ENCODE data around the gene HINT1. TPM values are rescaled to one million over a fixed set of nuclear protein-coding genes. Genes with fewer than 3 reads are reported as not detected.
"Not testable (repeated sequence)": the region's sequence is repeated elsewhere in the genome, so short reads cannot be mapped to it uniquely, and the experiment has no call there.

HINT1 gene
- 293 TPM for polyA plus RNA-seq (2013, experiment 1 of 2; ENCODE audit: insufficient read length)
- polyA plus RNA-seq (2013, experiment 2 of 2; ENCODE audit: insufficient read length): 299 TPM

DNA sequence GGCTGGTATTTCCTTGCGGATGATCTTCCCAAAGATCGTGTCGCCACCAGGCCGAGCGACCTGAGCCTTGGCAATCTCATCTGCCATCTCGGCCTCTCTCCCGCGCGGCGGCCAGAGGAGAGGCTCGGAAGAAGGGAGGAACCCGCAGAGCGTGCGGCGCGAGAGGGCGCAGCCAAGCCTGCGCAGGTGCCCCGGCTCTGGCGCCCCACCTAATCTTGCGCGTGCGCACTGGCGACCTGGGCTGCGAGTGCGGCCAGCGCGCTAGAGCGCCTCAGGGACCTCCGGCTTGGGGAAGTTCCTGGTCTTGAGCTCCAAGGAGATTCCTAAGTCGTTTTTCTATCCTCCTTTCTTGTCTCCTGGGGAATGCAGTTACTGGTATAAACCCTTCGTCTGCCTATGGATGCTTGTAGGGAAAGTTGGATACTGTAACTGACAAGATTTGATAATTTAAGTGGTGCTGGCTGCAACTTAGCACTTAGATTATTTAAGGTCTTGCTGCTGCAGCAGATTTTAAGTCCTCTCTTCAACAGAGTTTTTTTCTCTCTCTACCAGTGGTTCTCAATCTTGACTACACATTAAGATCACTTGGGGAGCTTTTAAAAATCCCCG, at the start of gene HINT1:
HINT1 (minus strand) TSS at position 138 of the 609 bp plus-strand sequence; CDS start at position 87, 51 bp downstream.
- peak; percentile 86 for DNase-seq

GRCh38 chr5:131214609-131215227, 49.7 kb upstream of the HINT1 start:
- no peak for DNase-seq

DNA sequence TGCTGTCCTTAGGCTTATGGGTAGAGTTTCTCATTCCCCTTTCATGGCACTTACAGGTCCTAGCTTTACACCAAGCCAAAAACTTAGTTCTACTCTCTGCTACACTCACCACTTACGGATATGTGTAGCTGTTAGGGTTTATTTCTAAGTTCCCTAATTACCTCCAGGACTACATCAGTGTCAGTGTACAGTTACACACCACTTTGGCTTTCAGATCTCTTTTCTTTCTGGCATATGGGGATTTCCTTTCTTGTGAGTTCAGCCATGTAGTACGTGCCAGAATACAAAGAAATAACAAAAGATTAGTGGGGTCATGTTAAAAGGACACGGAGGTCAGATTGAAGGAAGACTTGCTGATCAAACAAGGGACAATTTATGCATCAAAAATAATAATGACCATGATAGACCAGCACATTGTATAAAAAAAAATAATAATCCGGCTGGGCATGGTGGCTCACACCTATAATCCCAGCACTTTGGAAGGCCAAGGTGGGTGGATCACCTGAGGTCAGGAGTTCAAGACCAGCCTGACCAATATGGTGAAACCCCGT, 47.5 kb upstream of the HINT1 start:
- DNase-seq: no peak

DNA sequence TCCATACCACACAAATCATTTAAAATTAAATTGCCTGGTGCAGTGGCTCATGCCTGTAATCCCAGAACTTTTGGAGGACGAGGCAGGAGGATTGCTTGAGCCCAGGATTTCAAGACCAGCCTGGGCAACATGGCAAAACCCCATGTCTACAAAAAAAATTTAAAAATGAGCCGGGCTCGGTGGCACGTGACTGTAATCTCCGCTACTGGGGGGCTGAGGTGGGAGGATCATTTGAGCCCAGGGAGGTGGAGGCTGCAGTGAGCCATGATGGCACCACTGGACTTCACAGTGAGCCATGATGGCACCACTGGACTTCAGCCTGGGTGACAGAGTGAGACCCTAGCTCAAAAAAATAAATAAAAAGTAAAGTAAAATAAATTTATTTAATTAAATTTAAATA, 46.6 kb upstream of the HINT1 start:
- no peak for DNase-seq

DNA sequence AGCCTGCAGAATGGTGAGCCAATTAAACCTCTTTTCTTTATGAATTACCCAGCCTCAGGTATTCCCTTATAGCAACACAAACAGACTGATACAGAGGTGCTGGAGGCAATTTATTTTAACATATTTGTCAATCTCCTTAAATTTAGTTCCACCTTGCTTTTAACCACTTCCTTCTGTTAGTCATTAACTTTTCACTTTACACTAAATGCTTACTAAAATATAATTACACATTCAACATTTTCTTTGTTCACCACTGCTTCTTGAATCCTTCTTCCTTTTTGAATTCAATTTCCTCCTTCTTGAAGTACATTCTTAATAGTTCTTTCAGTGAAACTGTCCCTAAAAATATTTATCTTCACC, 45.1 kb upstream of the HINT1 start:
- DNase-seq: no peak

GRCh38 chr5:131209506-131210150, 44.6 kb upstream of the HINT1 start:
- no peak for DNase-seq

GRCh38 chr5:131209175-131209505, 44.1 kb upstream of the HINT1 start:
- no peak for DNase-seq

DNA sequence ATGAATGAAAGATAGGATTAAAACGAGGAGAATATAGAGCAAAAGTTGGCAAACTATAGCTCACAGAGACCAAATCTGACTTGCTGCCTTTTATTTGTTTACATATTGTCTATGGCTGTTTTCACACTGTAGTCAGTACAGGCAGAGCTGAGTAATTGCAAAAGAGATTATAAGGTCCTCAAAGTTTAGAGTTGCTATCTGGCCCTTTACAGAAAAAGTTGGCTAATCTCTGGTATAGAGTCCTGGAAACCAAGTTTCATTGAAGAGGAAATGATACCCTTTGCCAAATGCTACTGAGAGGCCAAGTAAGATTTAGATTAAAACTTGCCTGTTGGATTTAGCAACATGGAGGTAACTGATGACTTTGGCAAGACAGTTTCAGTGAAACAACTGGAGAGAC, 41.7 kb upstream of the HINT1 start:
- DNase-seq: no peak

DNA sequence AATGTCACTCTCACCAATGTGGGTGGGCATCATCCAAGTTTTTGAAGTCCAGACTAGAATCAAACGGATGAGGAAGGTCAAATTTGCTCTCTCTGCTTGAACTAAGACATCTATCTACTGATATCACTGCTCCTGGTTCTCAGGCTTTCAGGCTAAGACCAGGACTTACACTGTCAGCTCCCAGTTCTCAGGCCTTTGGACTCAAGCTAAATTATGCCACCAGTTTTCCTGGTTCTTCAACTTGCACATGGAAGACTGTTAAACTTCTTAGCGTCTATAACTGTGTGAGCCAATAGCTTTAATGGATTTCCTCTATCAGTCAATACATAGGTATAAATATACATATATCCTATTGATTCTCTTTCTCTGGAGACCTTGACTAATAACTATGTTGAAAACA, 41.0 kb upstream of the HINT1 start:
- DNase-seq: no peak

- no peak for DNase-seq
Measured at GRCh38 chr5:131204964-131205363, 39.9 kb upstream of the HINT1 start.

DNA sequence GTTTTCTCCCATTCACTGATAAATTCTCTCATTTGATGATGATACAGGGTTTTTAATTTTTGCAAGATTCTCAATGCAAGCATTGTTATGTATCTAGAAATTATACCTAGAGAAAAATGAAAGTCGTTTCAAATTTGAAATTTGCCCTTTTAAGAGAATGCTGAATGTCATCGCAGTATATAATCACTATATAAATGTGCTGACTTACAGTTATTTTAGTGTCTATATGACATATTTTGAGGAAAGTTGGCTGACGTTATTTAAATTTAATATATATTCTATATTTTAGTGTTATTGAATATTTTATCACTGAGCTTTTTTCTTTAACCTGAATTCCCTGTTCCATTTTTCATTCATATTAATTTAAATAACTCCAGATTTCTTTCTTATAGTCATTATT, 35.5 kb upstream of the HINT1 start:
- DNase-seq: no peak

DNA sequence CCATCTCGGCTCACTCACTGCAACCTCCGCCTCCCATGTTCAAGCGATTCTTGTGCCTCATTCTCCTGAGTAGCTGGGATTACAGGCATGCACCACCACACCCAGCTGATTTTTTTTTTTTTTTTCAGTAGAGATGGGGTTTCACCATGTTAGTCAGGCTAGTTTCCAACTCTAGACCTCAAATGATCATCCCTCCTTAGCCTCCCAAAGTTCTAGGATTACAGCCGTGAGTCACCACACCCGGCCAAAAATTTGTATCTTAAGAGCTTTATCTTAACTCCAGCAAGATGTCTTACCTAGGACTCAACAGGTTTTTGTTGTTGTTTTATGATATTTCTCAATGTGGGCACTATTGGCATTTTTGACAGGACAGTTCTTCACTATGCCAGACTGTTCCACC, 33.6 kb upstream of the HINT1 start:
- no peak for DNase-seq

- DNase-seq: no peak
Measured at GRCh38 chr5:131196331-131196730, 31.3 kb upstream of the HINT1 start.

DNA sequence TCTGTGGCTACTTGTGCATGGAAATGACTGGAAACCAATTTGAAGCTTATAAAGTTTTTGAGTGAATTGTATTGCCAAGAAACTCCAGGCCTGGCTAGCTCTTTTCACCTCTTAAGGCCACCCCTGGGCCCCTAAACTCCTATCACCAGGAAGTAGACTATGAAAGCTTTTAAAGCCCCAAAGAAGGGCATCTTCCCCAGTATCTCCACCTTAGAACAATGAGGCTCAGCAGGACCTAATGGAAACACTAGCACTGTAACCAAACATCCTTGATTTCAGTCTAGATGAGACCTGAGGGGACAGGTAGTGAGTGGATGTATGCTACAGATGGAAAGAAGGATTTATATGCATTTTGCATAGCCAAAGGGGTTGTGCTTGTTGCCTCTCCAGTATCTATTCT, 30.6 kb upstream of the HINT1 start:
- no peak for DNase-seq

- no peak for DNase-seq
Measured at GRCh38 chr5:131194725-131195124, 29.7 kb upstream of the HINT1 start.

DNA sequence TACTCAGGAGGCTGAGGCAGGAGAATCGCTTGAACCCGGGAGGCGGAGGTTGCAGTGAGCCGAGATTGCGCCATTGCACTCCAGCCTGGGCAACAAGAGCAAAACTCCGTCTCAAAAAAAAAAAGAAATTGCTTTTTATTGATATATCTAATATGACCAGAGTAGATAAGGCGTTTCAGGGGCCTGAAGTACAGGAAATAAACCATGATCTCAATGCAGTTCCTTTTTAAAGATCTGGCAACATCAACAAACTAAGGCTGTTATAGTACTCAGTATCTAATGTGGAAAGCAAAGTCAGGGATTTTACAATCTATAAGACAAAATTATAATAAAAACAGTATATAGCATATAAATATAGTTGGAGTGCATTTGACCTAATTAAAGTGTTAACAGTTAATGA, 28.8 kb upstream of the HINT1 start:
- DNase-seq: not testable (repeated sequence)

GRCh38 chr5:131193106-131193505, 28.1 kb upstream of the HINT1 start:
- peak; percentile 7 for DNase-seq

DNA sequence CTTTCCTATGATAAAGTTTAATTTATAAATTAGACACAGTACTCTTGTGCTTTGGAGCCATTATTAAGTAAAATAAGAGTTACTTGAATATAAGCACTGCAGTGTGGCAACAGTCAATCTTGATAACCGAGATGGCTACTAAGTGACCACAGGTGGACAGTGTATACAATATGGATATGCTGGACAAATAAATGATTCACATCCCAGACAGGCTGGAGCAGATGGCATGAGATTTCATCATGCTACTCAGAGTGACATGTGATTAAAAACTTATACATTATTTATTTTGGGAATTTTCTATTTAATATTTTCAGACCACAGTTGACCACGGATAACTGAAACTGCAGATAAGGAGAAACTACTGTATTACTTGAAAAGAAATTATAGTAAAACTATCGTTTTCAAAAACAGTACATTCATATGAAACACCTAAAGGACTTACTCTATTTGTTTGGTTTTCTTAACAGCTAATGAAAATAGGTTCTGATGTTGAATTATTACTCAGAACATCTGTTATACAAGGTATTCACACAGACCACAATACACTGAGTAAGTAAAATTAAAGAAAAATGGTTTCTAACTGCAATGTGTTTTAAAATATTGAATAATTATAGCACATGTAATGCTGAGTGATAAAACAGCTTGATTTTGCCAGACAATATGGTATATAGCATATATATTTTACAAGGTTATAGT, 21.7 kb upstream of the HINT1 start:
- peak; percentile 32 for DNase-seq

GRCh38 chr5:131185523-131186104, 20.6 kb upstream of the HINT1 start:
- DNase-seq: no peak

- DNase-seq: no peak
Measured at GRCh38 chr5:131182839-131183238, 17.8 kb upstream of the HINT1 start.

- no peak for DNase-seq
Measured at GRCh38 chr5:131180407-131180806, 15.4 kb upstream of the HINT1 start.

GRCh38 chr5:131171276-131171810, 6.3 kb upstream of the HINT1 start:
- no peak for DNase-seq

All from fibroblast of skin of scalp (primary cell).